ENCODE measurements around the gene NACA.
A peak's percentile ranks its signal among the peaks of the same experiment; 100 is the strongest.

Gene NACA

GRCh38 chr12:56677680-56678079 lies 47.4 kb downstream of the NACA start:
- TF ChIP-seq CTCF (IDR thresholded peaks at IDR 0.05; ENCODE audit: insufficient read depth, low read depth, low read length, missing control alignments): no peak
- H3K4me3 ChIP-seq (ENCODE audit: low read length): no peak overlapping the region
- no peak for DNase-seq (ENCODE audit: low read depth)

DNA sequence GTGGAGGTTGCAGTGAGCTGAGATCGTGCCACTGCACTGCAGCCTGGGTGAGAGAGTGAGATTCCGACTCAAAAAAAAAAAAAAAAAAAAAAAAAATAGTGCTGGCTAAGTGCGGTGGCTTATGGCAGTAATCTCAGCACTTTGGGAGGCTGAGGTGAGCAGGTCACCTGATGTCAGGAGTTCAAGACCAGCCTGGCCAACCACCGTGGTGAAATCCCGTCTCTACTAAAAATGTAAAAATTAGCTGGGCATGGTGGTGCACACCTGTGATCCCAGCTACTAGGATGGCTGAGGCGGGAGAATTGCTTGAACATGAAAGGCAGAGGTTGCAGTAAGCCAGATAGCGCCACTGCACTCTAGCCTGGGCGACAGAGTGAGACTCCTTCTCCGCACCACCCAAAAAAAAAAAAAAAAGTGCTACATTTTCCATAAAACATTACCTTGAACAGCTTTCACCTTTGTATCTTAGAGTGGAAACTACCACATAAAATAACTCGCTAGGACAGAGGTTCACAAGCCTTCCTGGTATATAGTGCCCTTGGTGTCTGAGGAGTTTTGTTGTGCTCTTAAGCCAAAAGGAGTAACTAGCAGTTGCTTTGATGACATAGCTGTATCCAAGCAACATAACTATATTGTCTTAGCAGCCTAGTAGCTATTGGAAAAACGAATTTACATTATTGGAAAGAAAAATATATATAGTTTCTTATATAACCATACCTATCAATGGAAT lies 48.1 kb downstream of the NACA start:
- DNase-seq (ENCODE audit: low read depth): no peak
- TF ChIP-seq CTCF (IDR thresholded peaks at IDR 0.05; ENCODE audit: insufficient read depth, low read depth, low read length, missing control alignments): no peak
- no peak overlapping the region for H3K4me3 ChIP-seq (ENCODE audit: low read length)

GRCh38 chr12:56671608-56672007 lies 53.5 kb downstream of the NACA start:
- no peak for TF ChIP-seq CTCF (IDR thresholded peaks at IDR 0.05; ENCODE audit: insufficient read depth, low read depth, low read length, missing control alignments)
- H3K4me3 ChIP-seq (ENCODE audit: low read length): no peak overlapping the region
- DNase-seq (ENCODE audit: low read depth): no peak

GRCh38 chr12:56670836-56671235 lies 54.3 kb downstream of the NACA start:
- TF ChIP-seq CTCF (IDR thresholded peaks at IDR 0.05; ENCODE audit: insufficient read depth, low read depth, low read length, missing control alignments): no peak
- DNase-seq (ENCODE audit: low read depth): peak; percentile 19
- H3K4me3 ChIP-seq (ENCODE audit: low read length): no peak overlapping the region

DNA sequence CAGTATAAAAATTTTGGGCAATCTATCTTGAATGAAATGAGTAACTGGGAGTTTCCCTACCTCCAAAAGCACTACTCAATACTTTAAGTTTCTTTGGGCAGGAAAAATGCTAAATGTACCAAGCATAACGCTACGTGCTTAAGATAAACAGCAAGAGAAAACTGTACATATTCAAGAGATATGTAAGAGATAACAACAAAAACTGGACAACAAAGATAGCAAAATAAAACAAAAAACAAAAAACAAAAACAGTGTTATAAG lies 57.0 kb downstream of the NACA start:
- no peak for TF ChIP-seq CTCF (IDR thresholded peaks at IDR 0.05; ENCODE audit: insufficient read depth, low read depth, low read length, missing control alignments)
- H3K4me3 ChIP-seq (ENCODE audit: low read length): no peak overlapping the region
- no peak for DNase-seq (ENCODE audit: low read depth)
